Fibroblast of lung (primary cell): Measurements from ENCODE around the gene PCDHA9.
"Not testable (repeated sequence)": the region's sequence is repeated elsewhere in the genome, so short reads cannot be mapped to it uniquely, and the experiment has no call there.

Experiments used
- CTCF ChIP-seq, 2 donors: IDR thresholded peaks in 1 of 2; conservative IDR thresholded peaks in 1 of 2; 1 replicate in 1 of 2; 2 replicates in 1 of 2; pipeline ENCODE4 v1.5.1; 2011 to 2012; ENCODE audit warnings: low read length in 2 of 2, control low read depth in 1 of 2, inconsistent platforms in 1 of 2, low read depth in 1 of 2, mild to moderate bottlenecking in 1 of 2
- EZH2 ChIP-seq: IDR thresholded peaks from 2 replicates; pipeline ENCODE4 v1.5.1; 2012; ENCODE audit warnings: low read length, control low read depth, mild to moderate bottlenecking; ENCODE audit errors: missing control alignments

GRCh38 chr5:140822969-140823368, 25.2 kb upstream of the PCDHA9 start:
- not testable (repeated sequence) for TF ChIP-seq CTCF (conservative IDR thresholded peaks at IDR 0.05 in 1 of 2, IDR thresholded peaks at IDR 0.05 in 1 of 2; ENCODE audit: low read depth in 1 of 2, low read length in 2 of 2); EZH2
